GM18519 (cell line): ENCODE data around the gene GBA2.

Source experiments
- ATAC-seq: cut with Tn5 transposase; IDR thresholded peaks from one replicate; pipeline ENCODE4 v1.9.1; 2021; ENCODE audit warnings: mild to moderate bottlenecking, moderate library complexity; ENCODE audit not compliant: unreplicated experiment, low FRiP score

GBA2 gene

DNA sequence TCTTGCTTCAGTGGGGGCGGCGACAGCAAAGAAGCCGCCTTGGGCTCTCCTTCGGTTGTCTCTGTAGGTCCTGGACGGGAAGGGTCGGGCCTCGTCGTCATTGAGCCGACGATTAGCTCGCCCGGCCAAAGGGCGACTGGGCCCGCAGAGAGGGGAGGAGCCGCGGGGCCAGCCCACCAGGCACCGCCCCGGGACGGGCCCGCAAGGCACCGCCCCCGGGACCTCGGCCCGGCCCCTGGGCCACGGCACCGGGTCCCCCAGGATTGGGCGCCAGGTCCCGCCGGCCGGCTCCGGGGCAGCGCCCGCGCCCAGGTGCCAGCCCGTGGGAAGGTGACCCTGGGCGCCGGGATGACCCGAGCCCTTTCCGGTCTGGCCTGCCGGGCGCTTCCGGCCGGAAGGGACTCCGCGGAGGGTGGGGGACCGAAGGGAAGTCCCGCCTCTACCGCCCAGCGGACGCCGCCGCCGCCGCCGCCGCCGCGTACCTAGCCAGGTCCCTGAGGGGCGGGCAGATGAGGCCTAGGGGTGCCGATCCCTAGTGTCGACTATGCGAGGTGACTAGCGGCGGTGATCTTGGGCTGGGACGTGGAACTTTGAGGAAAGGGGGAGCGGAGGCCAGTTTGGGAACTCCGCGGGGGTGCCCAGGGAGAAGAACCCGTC is at the start of gene GBA2, which contains the start of gene RGP1:
TSS of gene GBA2 (minus strand) at position 371 of the 657 bp plus-strand sequence. CDS start 524 bp downstream, outside the sequence.
TSS of gene RGP1 (plus strand) at position 430 of the 657 bp plus-strand sequence. CDS start 469 bp downstream, outside the sequence.
- peak; percentile 48 for ATAC-seq

DNA sequence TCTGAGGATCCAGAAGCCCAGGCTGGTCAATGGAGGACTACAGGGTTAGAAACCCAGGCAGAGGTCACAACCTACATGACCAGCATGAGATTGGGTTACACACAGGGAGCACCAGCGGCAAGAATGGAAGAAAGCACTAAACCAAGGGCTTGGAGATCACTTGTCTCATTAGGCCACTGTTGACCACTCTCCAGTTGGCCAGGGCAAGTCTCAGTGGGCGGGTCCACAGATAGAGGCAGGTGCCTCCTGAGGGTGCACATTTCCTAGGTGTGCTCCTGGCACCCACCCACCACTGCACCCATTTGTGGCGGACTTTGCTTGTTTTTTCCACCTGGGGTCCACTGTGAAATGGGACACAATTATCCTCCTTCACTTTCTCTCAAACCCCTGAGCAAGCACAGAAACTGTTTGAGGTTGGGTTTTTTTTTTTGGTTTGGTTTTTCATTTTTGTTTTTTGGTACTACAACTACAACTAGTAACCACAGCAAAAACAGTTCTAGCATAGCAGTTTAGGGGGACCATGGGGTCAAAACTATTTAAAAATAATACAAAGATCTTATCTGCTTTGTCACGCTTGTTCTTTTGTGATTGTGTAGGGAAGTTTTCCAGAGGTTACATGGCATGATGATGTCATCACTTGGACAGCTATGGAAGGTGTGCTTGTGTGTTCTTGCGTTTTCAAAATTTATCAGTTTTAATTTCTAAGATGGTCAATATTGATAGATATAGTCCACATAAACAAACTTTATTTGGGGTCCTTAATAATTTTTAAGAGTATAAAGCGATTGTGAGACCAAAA is 48.5 kb upstream of the GBA2 start:
- no peak for ATAC-seq

DNA sequence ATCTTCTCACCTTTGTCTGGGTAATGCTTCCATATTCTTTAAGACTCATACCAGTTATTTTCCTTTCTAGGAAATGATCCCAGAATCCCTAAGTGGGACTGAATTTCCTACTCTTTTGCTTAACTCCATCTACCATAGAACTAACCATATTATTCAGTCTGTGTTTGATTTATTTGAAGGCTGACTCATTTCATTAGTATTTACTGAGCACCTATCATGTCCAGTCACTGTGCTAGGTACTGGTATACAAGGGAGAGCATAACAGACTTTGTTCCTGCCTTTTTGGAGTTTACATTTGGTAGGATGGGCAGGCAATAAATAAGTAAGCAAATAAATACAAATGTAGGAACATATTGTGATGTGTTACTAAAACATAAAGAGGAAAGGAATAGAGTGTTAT is 46.7 kb upstream of the GBA2 start:
- no peak for ATAC-seq

DNA sequence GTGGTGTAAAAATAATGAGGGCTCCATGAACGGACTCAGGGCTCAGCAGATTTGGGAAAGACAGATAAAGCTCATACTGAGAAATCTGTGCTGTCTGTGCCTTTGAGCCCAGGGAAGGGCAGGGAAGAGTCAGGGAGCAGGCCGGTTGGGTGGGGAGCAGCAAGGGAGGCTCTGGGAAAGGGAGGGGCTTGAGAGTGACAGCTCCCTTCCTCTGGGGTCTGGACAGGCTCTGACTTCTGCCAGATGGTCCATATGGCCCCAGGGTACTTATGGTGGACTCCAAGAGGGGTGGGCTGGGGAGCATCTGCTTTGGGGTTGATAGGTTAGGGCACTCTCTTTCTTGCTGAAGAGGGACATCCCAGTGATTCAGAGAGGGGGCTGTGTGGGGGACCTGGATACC is 44.4 kb upstream of the GBA2 start:
- no peak for ATAC-seq

- no peak for ATAC-seq
Measured at GRCh38 chr9:35792826-35793225, 43.8 kb upstream of the GBA2 start.

DNA sequence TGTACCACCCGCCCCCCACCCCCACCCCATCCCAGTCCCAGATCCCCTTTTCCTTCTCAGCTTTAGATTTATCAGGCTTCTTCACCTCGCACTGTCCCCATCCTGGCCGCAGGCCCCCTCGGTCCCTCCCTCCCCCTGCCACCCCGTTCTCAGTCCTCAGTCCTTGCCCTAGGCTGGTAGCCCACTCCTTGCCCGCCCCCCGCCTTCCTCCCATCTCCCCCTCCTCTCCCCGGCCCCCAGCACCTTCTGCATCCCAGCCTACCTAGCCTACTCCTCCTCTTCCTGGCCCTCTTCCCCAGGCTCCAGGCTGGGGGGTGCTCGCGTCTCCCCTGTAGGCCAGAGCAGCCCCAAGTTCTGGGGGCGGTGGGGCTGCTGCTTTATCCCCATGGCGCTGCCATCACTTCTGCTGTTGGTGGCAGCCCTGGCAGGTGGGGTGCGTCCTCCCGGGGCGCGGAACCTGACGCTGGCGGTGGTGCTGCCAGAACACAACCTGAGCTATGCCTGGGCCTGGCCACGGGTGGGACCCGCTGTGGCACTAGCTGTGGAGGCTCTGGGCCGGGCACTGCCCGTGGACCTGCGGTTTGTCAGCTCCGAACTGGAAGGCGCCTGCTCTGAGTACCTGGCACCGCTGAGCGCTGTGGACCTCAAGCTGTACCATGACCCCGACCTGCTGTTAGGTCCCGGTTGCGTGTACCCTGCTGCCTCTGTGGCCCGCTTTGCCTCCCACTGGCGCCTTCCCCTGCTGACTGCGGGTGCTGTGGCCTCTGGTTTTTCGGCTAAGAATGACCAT is 43.2 kb upstream of the GBA2 start:
- no peak for ATAC-seq

GRCh38 chr9:35791297-35791921 is 42.4 kb upstream of the GBA2 start, which contains the start of gene NPR2:
Gene NPR2, plus strand, starts transcription at chr9:35791591. Its CDS starts 818 bp downstream, at chr9:35792409.
- ATAC-seq = no peak

DNA sequence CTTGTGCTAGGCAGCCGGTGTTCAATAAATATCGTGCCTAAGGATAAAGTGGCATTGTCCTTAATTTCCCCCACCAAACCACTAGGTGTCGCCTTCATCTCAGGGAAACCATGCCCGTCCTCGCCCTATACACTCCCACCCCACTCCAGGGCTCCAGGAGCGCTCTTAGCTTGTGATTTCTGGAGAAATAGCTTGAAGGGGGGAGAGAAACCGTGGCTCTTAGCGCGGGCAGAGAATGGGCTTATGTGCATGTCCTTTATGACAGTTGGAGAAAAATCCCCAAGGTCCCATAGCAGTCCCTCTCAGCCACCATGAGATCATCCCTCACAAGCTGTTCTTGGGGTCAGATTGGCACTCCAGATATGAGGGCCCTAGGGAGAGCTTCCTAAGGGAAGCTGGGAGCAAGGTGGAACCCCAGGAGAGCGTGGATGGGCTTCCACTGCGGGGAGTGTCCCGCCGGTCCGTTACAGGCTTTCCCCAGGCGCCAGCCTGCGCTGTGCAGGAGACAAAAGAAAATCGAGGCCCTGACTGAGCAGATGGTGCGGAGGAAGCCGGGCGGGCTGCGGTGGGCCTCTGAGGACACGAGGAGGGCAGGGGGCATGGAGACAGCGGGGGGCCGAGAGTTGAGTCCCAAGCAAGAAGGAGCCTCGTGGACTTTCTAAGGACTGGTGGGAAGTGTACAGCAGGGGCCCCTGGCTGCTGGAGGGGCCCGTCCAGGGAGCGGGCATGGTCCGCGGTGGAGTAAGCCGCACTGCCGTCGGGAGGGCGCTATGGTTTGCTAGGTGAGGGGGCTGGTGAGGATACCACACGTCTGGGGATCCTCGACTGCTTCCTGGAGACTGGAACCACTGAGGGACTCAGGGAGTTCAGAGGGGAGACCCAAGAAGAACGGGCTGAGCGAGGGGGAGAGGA is 41.6 kb upstream of the GBA2 start:
- ATAC-seq = no peak

DNA sequence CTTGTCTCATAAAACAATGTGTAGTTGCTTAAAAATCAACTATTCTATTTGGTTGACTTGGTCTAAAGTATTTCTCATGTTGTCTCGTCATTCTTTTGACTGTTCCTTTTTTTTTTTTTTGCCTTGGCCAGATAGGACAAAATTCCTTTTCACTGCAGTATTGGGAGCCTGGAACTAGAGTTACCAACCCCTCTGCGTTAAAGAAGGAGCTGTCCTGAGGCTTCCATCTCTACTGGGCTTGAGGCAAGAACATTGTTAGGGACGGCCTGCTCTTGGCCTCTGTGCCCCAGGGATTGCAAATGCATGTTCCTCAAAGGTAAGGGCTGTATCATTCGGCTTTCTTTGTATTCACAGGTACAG is 41.0 kb upstream of the GBA2 start:
- ATAC-seq = no peak

GRCh38 chr9:35789541-35789940 is 40.5 kb upstream of the GBA2 start:
- no peak for ATAC-seq

- ATAC-seq = no peak
Measured at GRCh38 chr9:35783418-35783817, 34.4 kb upstream of the GBA2 start.

DNA sequence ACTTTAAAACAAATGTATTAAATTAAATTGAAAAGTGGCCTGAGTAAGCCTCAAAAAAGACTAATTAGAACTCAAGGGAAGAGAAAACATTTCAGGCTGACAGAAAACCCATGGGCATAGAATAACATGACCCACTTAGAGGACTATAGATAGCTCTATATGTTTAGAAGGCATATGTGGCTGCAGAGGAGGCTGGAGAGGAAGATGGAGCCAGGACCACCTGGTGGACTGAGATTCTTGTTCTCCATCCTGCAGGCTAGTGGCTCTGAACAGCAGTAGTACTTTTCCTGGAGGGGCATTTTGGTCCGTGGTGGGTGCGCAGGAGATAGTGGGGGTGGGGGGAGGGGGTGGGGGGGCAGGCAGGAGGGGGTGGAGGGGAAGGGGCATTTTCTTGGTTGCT is 32.0 kb upstream of the GBA2 start:
- no peak for ATAC-seq

DNA sequence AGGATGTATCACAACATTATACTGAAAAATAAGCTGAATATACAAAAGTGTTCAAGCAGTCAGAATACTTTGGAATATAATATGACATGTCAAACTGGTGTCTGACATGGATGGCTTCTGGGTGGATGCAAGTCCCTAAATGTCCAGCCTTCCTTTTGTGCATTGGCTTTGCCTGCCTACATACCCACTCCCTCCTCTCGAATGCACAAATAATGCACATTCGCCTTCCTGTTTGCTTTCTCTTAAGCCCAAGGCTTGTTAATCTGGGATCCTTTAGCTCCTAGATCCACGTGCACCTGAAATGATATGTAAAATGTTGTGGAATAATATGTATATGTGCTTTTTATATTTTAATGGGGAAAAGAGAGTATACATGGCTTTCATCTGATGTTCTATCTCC is 29.5 kb upstream of the GBA2 start:
- ATAC-seq = no peak

- ATAC-seq = no peak
Measured at GRCh38 chr9:35776018-35776417, 27.0 kb upstream of the GBA2 start.

- no peak for ATAC-seq
Measured at GRCh38 chr9:35774907-35775635, 26.0 kb upstream of the GBA2 start.

DNA sequence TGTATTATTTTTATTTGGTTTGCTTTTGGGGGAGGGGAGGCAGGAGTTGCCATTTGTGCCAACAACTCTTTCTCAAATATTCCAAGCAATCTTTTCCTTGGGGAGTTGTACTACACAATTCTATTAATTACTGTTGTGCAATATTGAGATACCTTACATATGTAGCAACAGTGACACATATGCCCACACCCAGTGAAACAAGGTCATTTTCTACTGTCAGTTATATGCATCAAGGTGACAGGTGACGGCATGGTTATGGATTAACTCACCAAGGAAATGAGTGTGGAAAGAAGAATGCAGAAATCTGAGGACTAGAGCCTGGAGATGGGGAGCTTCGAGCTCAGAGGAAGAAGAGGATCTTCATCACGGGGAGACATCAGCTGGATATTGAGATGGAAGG is 22.9 kb upstream of the GBA2 start:
- no peak for ATAC-seq

DNA sequence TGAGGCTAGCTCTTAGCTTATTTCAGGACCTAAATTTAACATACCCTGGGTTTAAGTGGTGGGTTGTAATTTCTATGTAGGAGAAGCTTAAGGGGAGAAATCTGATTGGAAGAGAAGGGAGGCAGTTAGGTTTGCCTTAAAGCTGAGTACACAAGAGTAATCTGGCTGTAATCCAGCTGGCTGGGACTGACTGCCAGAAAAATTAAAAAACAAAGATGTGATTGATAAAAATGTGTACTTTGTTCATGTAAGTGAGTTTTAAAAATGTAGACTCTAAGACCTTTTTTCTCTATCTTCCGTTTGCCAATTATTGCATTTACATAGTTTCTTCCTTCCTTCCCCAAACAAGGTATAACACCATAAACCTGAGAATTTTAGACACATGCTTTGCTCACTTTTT is 22.5 kb upstream of the GBA2 start:
- no peak for ATAC-seq

DNA sequence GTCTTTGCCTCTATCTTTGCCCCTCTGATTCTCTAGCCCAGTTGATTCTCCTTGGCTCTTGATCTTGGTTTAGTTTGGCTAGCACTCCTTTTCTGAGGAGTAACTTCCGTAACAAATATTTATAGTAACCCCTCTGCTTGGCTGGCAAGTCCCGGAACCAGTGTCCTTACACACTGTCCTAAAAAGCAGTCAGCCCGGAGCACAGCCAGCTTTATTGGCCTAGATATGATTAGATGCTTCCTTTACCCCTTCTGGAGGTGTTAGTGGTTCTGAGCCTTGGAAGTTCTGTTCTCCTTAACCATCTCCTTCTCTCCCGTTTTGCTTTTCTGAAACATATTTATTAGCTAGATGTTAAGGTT is 22.0 kb upstream of the GBA2 start:
- ATAC-seq = no peak

- no peak for ATAC-seq
Measured at GRCh38 chr9:35769763-35770162, 20.7 kb upstream of the GBA2 start.
